CD4-positive, CD25-positive, alpha-beta regulatory T cell (primary cell): ENCODE measurements around the gene TXNDC11. TPM values are rescaled to one million over a fixed set of nuclear protein-coding genes. Genes with fewer than 3 reads are reported as not detected.

ENCODE experiments used
- ATAC-seq, 2 donors: fragments of 150-1000 bp; cut with Tn5 transposase; one replicate each; pipeline ENCODE4 v1.10.0; 2021; ENCODE audit warnings: low read depth in 2 of 2, moderate number of reproducible peaks in 2 of 2, moderate library complexity in 1 of 2
- DNase-seq, 3 donors: peaks; one replicate each; pipeline versions ENCODE4 v3.0.0 to v3.0.0-alpha.2; 2012 to 2022; ENCODE audit warnings: mixed read lengths in 1 of 3
- H3K27ac ChIP-seq: one replicate; pipeline ENCODE4 v1.7.0; 2013; ENCODE audit warnings: mild to moderate bottlenecking, low read length; ENCODE audit not compliant: insufficient read depth, poor library complexity, severe bottlenecking
- H3K27me3 ChIP-seq: one replicate; pipeline ENCODE4 v1.7.0; 2013; ENCODE audit warnings: low read length; ENCODE audit not compliant: control insufficient read depth, insufficient read depth
- H3K36me3 ChIP-seq: one replicate; pipeline ENCODE4 v1.7.0; 2013; ENCODE audit warnings: mild to moderate bottlenecking, low read length, moderate library complexity; ENCODE audit not compliant: control insufficient read depth, insufficient read depth
- H3K4me1 ChIP-seq: 2 replicates; pipeline ENCODE4 v1.7.0; 2013; ENCODE audit warnings: mild to moderate bottlenecking, low read length; ENCODE audit not compliant: insufficient read depth, control insufficient read depth, poor library complexity, severe bottlenecking
- H3K4me3 ChIP-seq: one replicate; pipeline ENCODE4 v1.7.0; 2013; ENCODE audit warnings: low read depth, mild to moderate bottlenecking, low read length, moderate library complexity
- H3K9me3 ChIP-seq, 2 experiments: 1 replicate in 1 of 2; 2 replicates in 1 of 2; pipeline ENCODE4 v1.7.0; 2013; ENCODE audit warnings: low read length in 2 of 2, mild to moderate bottlenecking in 1 of 2, moderate library complexity in 1 of 2; ENCODE audit not compliant: control insufficient read depth in 2 of 2
- H3K27ac Mint-ChIP-seq, 3 donors: one replicate each; pipeline ENCODE4 v1.8.0; 2020 to 2022; ENCODE audit warnings: mild to moderate bottlenecking in 3 of 3, mixed read lengths in 3 of 3, moderate library complexity in 2 of 3
- H3K27me3 Mint-ChIP-seq: one replicate; pipeline ENCODE4 v1.8.0; 2022; ENCODE audit warnings: mild to moderate bottlenecking, mixed read lengths
- H3K36me3 Mint-ChIP-seq: one replicate; pipeline ENCODE4 v1.8.0; 2020; ENCODE audit warnings: mixed read lengths
- H3K4me1 Mint-ChIP-seq, 4 donors: one replicate each; pipeline ENCODE4 v1.8.0; 2020 to 2022; ENCODE audit warnings: mixed read lengths in 4 of 4, mild to moderate bottlenecking in 1 of 4
- H3K4me3 Mint-ChIP-seq, 4 donors: one replicate each; pipeline ENCODE4 v1.8.0; 2020 to 2022; ENCODE audit warnings: mild to moderate bottlenecking in 4 of 4, mixed read lengths in 4 of 4, moderate library complexity in 3 of 4
- H3K9me3 Mint-ChIP-seq, 7 donors: one replicate each; pipeline ENCODE4 v1.8.0; 2020 to 2022; ENCODE audit warnings: mixed read lengths in 7 of 7, mild to moderate bottlenecking in 3 of 7, moderate library complexity in 2 of 7
- polyA plus RNA-seq, 4 donors: library from polyadenylated mRNA; unstranded; fragments of 300-500 nt; fragmentation: Illumina TruSeq; gene quantifications; one replicate each; pipeline ENCODE4 v1.2.3, GENCODE V29; 2021
- total RNA-seq: library from RNA; stranded (reverse); gene quantifications from one replicate; pipeline ENCODE4 v1.2.3, GENCODE V29; 2022

The TXNDC11 gene
- total and polyA plus RNA-seq, 5 donors from 2014 or later, result 64.9 to 178 (median 71.3) TPM

- Histone ChIP-seq H3K27ac (no peak overlapping the region), H3K9me3 (no peaks in the 10 kb centered on the region), H3K36me3 (peaks cover 47% of the 10 kb centered on the region), H3K4me3 (peak overlapping the region; percentile 42), H3K4me1 (peaks cover 72% of the 10 kb centered on the region), H3K27me3 (no peaks in the 10 kb centered on the region)
- no peak for ATAC-seq
- peaks cover 40% of the 10 kb centered on the region for H3K36me3 Mint-ChIP-seq
- H3K9me3 Mint-ChIP-seq, result no peaks in the 10 kb centered on the region
- H3K4me1 Mint-ChIP-seq, result peaks cover 63 to 95% (median 72%) of the 10 kb centered on the region in 4 donors
- H3K27ac Mint-ChIP-seq, result peak overlapping the region in 2 of 3 donors; percentile 21 to 53
- peak overlapping the region in 2 of 4 donors; percentile 67 to 90 for H3K4me3 Mint-ChIP-seq
- no peaks in the 10 kb centered on the region for H3K27me3 Mint-ChIP-seq
- no peak for DNase-seq
These were observed 5.8 kb downstream of the TXNDC11 start for GRCh38 chr16:11736903-11737302.

GRCh38 chr16:11735787-11736186, 6.9 kb downstream of the TXNDC11 start:
- Histone ChIP-seq H3K4me1 (peaks cover 68% of the 10 kb centered on the region), H3K27ac (no peak overlapping the region), H3K4me3 (no peak overlapping the region), H3K36me3 (peaks cover 59% of the 10 kb centered on the region), H3K9me3 (no peaks in the 10 kb centered on the region), H3K27me3 (no peaks in the 10 kb centered on the region)
- H3K4me3 Mint-ChIP-seq, result peak overlapping the region in 1 of 4 donors; percentile 15
- ATAC-seq (no peak), DNase-seq (no peak)
- H3K9me3 Mint-ChIP-seq, result no peaks in the 10 kb centered on the region
- no peaks in the 10 kb centered on the region for H3K27me3 Mint-ChIP-seq
- H3K36me3 Mint-ChIP-seq, result peaks cover 49% of the 10 kb centered on the region
- H3K27ac Mint-ChIP-seq, result peak overlapping the region in 2 of 3 donors; percentile 21 to 34
- H3K4me1 Mint-ChIP-seq, result peaks cover 63 to 95% (median 78%) of the 10 kb centered on the region in 4 donors

DNA sequence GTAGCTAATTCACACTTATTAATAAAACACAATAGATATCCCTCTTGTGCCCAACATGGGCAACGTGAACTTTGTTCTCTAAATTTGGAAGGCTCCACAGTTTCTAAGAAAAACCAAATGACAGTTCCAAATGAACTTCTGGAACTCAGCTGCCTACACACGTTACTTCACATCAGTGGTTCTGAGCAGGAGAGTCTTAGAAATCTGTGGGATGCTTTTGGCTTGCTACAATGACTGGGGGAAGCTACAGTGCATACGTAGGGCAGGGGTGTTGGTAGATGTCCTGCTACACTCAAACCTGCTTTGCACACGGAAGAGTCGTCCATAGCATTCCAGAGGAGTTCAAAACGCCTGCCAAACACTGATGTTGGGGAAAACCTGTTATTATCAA, 8.0 kb downstream of the TXNDC11 start:
- H3K36me3 Mint-ChIP-seq, result peaks cover 57% of the 10 kb centered on the region
- peak overlapping the region in 2 of 4 donors; percentile 69 to 84 for H3K4me3 Mint-ChIP-seq
- peak overlapping the region in 2 of 3 donors; percentile 58 to 77 for H3K27ac Mint-ChIP-seq
- peak overlapping the region; percentile 61 for H3K27ac ChIP-seq
- peak overlapping the region; percentile 29 for H3K4me3 ChIP-seq
- H3K36me3 ChIP-seq, result peaks cover 65% of the 10 kb centered on the region
- no peak for ATAC-seq
- H3K4me1 Mint-ChIP-seq, result peaks cover 63 to 94% (median 78%) of the 10 kb centered on the region in 4 donors
- DNase-seq, result no peak
- H3K27me3 Mint-ChIP-seq, result no peaks in the 10 kb centered on the region
- no peaks in the 10 kb centered on the region for H3K9me3 Mint-ChIP-seq
- peaks cover 68% of the 10 kb centered on the region for H3K4me1 ChIP-seq
- H3K27me3 ChIP-seq, result no peaks in the 10 kb centered on the region
- no peaks in the 10 kb centered on the region for H3K9me3 ChIP-seq

- Histone ChIP-seq H3K27ac (peak overlapping the region; percentile 61), H3K4me3 (peak overlapping the region; percentile 29), H3K27me3 (no peaks in the 10 kb centered on the region), H3K9me3 (no peaks in the 10 kb centered on the region), H3K36me3 (peaks cover 69% of the 10 kb centered on the region), H3K4me1 (peaks cover 68% of the 10 kb centered on the region)
- no peaks in the 10 kb centered on the region for H3K9me3 Mint-ChIP-seq
- peaks cover 63% of the 10 kb centered on the region for H3K36me3 Mint-ChIP-seq
- ATAC-seq (no peak), DNase-seq (peak in 1 of 3 donors; percentile 47)
- peaks cover 63 to 94% (median 78%) of the 10 kb centered on the region in 4 donors for H3K4me1 Mint-ChIP-seq
- no peaks in the 10 kb centered on the region for H3K27me3 Mint-ChIP-seq
- peak overlapping the region; percentile 58 to 80 (median 77) for H3K27ac Mint-ChIP-seq
- peak overlapping the region in 3 of 4 donors; percentile 59 to 84 (median 69) for H3K4me3 Mint-ChIP-seq
These were observed 8.5 kb downstream of the TXNDC11 start for GRCh38 chr16:11734025-11734652.

DNA sequence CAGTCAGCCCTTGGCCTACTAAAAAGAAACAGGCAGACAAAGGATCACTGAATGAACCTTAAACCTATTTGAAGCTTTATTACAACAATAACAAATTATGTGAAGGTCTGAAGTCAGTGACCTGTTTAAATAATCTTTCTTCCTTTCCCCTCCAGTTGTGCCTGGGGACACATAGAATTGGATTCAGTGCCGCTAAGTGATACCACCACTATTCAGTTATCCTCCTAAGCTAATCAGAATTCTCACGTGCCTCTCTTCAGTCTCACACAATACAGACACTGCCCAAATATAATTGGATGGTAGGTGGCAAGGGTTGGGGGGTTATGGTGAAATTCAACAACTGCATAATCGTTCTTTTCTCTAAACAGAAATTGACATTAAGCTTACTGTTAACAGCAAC, 11.4 kb downstream of the TXNDC11 start:
- H3K36me3 ChIP-seq, result peaks cover 71% of the 10 kb centered on the region
- H3K9me3 Mint-ChIP-seq, result no peaks in the 10 kb centered on the region
- peak overlapping the region in 2 of 4 donors; percentile 39 to 78 for H3K4me3 Mint-ChIP-seq
- no peaks in the 10 kb centered on the region for H3K9me3 ChIP-seq
- H3K4me3 ChIP-seq, result peak overlapping the region; percentile 15
- no peaks in the 10 kb centered on the region for H3K27me3 ChIP-seq
- DNase-seq (no peak), ATAC-seq (no peak)
- H3K27ac ChIP-seq, result peak overlapping the region; percentile 58
- peak overlapping the region in 2 of 3 donors; percentile 8 to 37 for H3K27ac Mint-ChIP-seq
- H3K36me3 Mint-ChIP-seq, result peaks cover 62% of the 10 kb centered on the region
- H3K4me1 ChIP-seq, result peaks cover 65% of the 10 kb centered on the region
- peaks cover 59 to 83% (median 72%) of the 10 kb centered on the region in 4 donors for H3K4me1 Mint-ChIP-seq
- no peaks in the 10 kb centered on the region for H3K27me3 Mint-ChIP-seq

- peaks cover 71% of the 10 kb centered on the region for H3K36me3 ChIP-seq
These were observed 12.9 kb downstream of the TXNDC11 start for GRCh38 chr16:11729787-11730186.

DNA sequence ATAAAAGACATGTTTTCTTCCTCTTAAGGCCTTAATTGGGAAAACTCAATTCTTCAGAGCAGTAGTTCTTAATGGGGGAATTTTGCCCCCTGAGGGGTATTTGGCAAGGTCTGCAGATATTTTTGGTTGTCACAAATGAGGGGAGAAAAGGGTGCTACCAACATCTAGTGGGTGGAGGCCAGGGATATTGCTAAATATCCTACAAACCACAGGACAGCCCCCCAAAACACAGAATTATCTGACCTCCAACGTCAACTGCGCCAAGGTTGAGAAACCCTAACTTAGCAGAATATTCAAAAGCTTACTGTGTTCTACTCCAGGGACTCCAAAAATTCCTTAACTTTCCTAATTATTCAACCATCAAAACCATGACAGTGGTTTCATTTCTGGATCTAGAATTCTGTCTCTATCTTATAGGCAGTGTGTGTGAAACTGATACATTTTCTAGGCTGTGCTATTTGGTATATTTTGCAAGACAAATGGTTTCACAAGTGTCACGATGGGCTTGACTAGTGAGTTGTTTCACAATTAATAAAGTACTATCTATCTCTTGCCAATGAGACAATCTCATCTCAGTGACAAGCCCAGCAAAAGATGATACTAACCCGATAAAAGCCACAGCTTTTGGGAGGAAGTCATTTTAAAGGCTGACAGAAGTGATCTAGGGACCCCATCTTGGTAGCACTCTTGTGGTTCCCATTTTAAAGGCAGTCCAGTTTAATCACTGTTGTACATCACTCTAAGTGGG, 14.7 kb downstream of the TXNDC11 start:
- H3K27ac Mint-ChIP-seq, result peak overlapping the region; percentile 79 to 87 (median 80)
- peak overlapping the region; percentile 4 to 58 (median 48) for H3K4me3 Mint-ChIP-seq
- Histone ChIP-seq H3K36me3 (peaks cover 71% of the 10 kb centered on the region), H3K27me3 (no peaks in the 10 kb centered on the region), H3K27ac (peak overlapping the region; percentile 58), H3K4me1 (peaks cover 39% of the 10 kb centered on the region), H3K9me3 (no peaks in the 10 kb centered on the region), H3K4me3 (peak overlapping the region; percentile 51)
- H3K36me3 Mint-ChIP-seq, result peaks cover 57% of the 10 kb centered on the region
- H3K4me1 Mint-ChIP-seq, result peaks cover 47 to 72% (median 60%) of the 10 kb centered on the region in 4 donors
- peak in 2 of 3 donors; percentile 17 to 68 for DNase-seq
- H3K27me3 Mint-ChIP-seq, result no peaks in the 10 kb centered on the region
- no peaks in the 10 kb centered on the region for H3K9me3 Mint-ChIP-seq
- ATAC-seq, result peak; percentile 34

More at GRCh38 chr16:11729787-11730186, 12.9 kb downstream of the TXNDC11 start:
- peaks cover 59% of the 10 kb centered on the region for H3K36me3 Mint-ChIP-seq
- no peak for ATAC-seq
- peak in 1 of 3 donors; percentile 68 for DNase-seq
- H3K9me3 ChIP-seq, result no peaks in the 10 kb centered on the region
- H3K9me3 Mint-ChIP-seq, result no peaks in the 10 kb centered on the region
- peak overlapping the region; percentile 43 to 84 (median 63) for H3K4me3 Mint-ChIP-seq
- H3K27me3 ChIP-seq, result no peaks in the 10 kb centered on the region
- H3K27ac Mint-ChIP-seq, result peak overlapping the region; percentile 73 to 86 (median 75)
- H3K27me3 Mint-ChIP-seq, result no peaks in the 10 kb centered on the region
- H3K4me1 Mint-ChIP-seq, result peaks cover 53 to 78% (median 60%) of the 10 kb centered on the region in 4 donors
- peak overlapping the region; percentile 58 for H3K27ac ChIP-seq
- peak overlapping the region; percentile 37 for H3K4me3 ChIP-seq
- H3K4me1 ChIP-seq, result peaks cover 52% of the 10 kb centered on the region
